Measurements from ENCODE around the gene ZNF417. TPM values are rescaled to one million over a fixed set of nuclear protein-coding genes. Genes with fewer than 3 reads are reported as not detected.
"Not testable (repeated sequence)": the region's sequence is repeated elsewhere in the genome, so short reads cannot be mapped to it uniquely, and the experiment has no call there.

ZNF417 gene
- total RNA-seq, 1 donor from 2014 or later, result 31.0 TPM

DNA sequence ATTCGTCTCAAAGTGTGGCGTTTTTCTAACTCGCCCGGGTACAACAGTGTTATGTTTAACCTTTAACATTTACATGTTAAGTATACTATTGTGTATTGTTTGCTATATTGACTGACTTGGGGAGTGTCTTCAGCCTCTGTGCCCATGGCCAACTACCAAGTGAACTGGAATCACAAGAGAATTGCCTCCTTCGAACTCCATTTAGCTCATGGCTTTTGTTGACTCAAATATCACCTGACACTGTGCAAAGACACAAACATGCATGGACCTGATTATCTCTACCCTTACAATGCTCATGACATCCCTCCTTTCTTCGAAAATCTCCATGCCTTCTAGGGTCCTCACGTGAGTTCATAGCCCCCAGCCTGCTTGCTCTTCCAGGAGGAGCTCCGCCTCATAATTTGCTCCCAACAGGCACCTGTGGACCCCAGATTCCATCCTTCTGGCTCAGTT, 28.3 kb downstream of the ZNF417 start:
- FAIRE-seq, result no peak
- peak in 1 of 2 donors; percentile 8 for DNase-seq (ENCODE audit: low spot score in 2 of 2)

DNA sequence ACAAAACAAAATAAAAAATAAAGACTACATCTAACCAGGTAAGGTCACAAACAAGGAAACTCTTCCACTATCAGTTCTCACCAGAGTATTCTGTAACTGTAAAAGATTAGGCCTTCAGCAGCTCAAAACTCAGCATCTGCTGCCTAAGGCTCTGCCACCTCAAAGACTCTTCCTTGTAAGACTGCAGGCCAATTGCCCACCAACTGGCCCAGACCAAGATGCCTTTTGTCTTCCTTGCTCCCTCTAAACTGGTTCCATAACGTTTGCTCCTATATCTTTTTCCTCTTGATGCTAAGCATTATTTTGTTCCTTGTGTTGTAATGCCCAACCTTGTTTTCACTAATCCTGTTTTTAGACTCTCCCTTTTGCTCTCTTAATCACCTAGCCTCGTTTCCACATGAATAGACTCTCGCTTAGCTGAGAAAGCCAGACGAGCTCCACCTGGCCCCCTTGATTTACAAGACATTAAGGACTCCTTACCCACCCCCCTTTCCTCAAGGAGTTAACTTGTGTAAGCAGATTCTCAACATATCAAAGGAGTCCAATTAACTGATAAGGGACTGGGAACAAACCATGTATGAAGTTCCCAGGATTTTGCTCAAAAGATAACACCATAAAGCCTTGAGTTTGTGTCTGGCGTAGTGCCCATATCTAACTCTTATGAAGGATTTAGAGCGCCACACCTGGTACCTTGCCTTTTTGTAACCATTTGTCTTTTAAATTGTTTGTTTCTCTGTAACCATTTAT, 29.0 kb downstream of the ZNF417 start:
- DNase-seq (ENCODE audit: low spot score in 2 of 2) (no peak), FAIRE-seq (no peak)

DNA sequence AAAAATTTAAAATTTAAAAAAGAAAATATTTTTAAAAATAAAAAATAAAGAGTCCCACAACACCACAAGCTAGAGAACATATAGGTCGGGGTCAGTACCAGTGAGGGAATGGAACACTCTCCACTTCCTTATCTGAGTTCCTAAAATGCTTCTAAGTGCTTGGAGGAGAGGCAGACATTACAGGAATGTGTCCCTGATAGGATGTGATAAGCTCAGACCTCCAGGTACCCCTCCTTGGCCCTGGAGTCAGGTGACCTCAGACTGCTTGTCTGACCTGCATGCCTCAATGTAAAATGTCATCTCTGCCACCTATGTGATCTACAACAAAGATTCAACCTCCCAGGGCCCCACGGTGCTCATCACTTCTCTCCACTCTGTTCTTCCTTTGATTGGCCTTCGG, 30.3 kb downstream of the ZNF417 start:
- DNase-seq (ENCODE audit: low spot score in 2 of 2), result no peak
- FAIRE-seq, result no peak

DNA sequence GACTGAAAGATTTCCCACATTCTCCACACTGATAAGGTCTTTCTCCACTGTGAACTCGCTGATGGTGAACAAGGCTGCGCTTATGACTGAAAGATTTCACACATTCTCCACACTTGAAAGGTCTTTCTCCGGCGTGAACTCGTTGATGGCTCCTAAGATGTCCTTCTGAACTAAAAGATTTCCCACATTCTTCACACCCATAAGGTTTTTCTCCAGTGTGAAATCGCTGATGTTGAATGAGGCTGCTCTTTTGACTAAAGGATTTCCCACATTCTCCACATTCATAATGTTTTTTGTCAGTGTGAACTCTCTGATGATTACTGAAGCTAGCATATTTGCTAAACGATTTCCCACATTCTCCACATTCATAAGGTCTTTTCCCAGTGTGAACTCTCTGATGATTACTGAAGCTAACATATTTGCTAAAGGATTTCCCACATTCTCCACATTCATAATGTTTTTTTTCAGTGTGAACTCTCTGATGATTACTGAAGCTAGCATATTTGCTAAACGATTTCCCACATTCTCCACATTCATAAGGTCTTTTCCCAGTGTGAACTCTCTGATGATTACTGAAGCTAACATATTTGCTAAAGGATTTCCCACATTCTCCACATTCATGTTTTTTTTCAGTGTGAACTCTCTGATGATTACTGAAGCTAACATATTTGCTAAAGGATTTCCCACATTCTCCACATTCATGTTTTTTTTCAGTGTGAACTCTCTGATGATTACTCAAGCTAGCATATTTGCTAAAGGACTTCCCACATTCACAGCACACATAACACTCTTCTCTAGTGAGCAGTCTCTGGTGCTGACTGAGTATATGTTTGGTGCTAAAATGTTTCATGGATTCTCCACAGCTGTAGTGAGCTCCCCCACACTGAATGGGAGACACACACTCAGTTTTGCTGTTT, 42.3 kb downstream of the ZNF417 start:
- not testable (repeated sequence) for FAIRE-seq; DNase-seq (ENCODE audit: low spot score in 2 of 2)

DNA sequence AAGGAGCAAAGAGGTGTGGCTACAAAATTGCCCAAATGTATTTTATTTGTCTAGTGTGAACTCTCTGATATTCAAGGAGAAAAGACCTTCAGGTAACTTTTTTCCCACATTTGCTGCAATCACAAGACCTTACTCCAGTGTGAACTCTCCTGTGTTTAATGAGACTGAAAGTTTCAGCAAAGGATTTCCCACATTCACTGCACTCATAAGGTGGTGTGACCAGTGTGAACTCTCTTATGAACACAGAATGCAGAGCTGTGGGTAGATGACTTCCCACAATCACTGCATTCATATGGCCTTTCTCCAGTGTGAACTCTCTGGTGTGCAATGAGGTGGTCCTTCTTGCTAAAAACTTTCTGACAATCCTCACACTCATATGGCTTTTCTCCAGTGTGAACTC, 43.9 kb downstream of the ZNF417 start:
- FAIRE-seq (no peak), DNase-seq (ENCODE audit: low spot score in 2 of 2) (no peak)

DNA sequence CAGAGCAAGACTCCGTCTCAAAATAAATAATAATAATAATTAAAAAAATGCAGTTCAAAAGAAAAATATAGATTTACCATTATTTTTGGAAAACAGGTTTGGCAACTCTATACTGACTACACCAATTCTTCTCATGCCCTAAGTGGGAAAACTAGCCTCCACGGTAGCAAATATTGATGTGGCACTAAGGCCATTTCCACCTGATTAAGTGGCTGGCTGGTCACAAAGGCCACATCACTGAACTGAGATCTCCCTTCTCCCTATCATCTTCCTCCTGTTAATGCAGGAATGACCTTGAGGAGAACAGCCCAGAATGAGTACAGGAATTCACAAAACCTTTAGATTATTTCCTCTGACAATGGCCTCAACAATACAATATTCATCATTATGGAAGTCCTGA, 46.2 kb downstream of the ZNF417 start:
- no peak for FAIRE-seq
- no peak for DNase-seq (ENCODE audit: low spot score in 2 of 2)

DNA sequence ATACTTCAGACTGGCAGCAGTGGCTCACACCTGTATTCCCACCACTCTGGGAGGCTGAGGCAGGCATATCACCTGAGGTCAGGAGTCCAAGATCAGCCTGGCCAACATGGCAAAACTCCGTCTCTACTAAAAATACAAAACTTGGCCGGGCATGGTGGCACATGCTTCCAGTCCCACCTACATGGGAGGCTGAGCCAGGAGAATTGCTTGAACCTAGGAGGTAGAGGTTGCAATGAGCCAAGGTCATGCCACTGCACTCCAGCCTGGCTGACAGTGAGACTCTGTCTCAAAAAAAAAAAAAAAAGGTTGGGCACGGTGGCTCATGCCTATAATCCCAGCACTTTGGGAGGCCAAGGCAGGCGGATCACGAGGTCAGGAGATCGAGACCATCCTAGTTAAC, 46.7 kb downstream of the ZNF417 start:
- FAIRE-seq; DNase-seq (ENCODE audit: low spot score in 2 of 2): not testable (repeated sequence)

DNA sequence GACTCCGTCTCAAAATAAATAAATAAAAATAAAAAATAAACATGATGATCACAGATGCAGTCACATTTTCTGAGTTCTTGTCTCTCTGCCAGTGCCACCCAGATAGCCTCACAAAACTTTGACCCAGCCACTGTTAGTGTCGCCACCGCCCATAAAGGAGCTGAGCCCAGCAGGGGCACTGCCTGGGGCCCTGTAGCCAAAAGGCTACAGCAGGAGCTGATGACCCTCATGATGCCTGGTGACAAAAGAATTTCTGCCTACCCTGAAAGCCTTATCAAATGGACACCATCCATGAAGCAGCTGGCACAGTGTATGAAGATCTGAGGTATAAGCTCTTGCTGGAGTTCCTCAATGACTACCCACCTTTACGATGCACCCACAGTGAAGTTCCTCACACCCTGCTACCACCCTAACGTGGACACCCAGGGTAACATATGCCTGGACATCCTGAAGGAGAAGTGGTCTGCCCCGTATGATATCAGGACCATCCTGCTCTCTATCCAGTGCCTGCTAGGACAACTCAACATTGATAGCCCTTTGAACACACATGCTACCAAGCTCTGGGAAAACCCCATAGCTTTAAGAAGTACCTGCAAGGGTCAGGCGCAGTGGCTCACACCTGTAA, 48.4 kb downstream of the ZNF417 start:
- DNase-seq (ENCODE audit: low spot score in 2 of 2), result no peak
- no peak for FAIRE-seq

Other genes starting within 250 kb of the ZNF417 start
- not detected for gene ZSCAN4, start 247.7 kb downstream of the ZNF417 start, total RNA-seq
- 24.5 TPM for gene ZNF551, start 234.6 kb downstream of the ZNF417 start, total RNA-seq
- 33.0 TPM for gene ZNF154, start 207.4 kb downstream of the ZNF417 start, total RNA-seq
- gene ZNF671, start 189.0 kb downstream of the ZNF417 start, total RNA-seq, result 33.4 TPM
- gene ZNF776, start 169.8 kb downstream of the ZNF417 start, total RNA-seq, result 53.4 TPM
- gene ZNF586, start 146.9 kb downstream of the ZNF417 start, total RNA-seq, result 61.1 TPM
- 9.0 TPM for gene ZNF552, start 101.7 kb downstream of the ZNF417 start, total RNA-seq
- gene ZNF587B, start 86.3 kb downstream of the ZNF417 start, total RNA-seq, result 20.8 TPM
- gene ZNF587, start 66.7 kb downstream of the ZNF417 start, total RNA-seq, result 24.9 TPM
- gene ZNF814, start 27.6 kb downstream of the ZNF417 start, total RNA-seq, result 25.7 TPM
- gene ZNF418, start 18.8 kb upstream of the ZNF417 start, total RNA-seq, result 53.4 TPM
- gene ZNF256, start 31.1 kb upstream of the ZNF417 start, total RNA-seq, result 19.6 TPM
- 0.82 TPM for gene C19orf18, start 57.9 kb upstream of the ZNF417 start, total RNA-seq
- 65.6 TPM for gene ZNF606, start 86.2 kb upstream of the ZNF417 start, total RNA-seq
- gene ZSCAN1, start 117.4 kb upstream of the ZNF417 start, total RNA-seq, result 0.82 TPM
- 11.8 TPM for gene ZNF135, start 142.7 kb upstream of the ZNF417 start, total RNA-seq
- 95.0 TPM for gene ZSCAN18, start 181.6 kb upstream of the ZNF417 start, total RNA-seq
- 42.4 TPM for gene ZNF329, start 234.2 kb upstream of the ZNF417 start, total RNA-seq